IMR-90 (cell line): ENCODE results near the gene SEMA4D. TPM values are rescaled to one million over a fixed set of nuclear protein-coding genes. Genes with fewer than 3 reads are reported as not detected.

Experiments used
- ATAC-seq: fragments of 200-7000 bp; cut with Tn5 transposase; 2 replicates; pipeline ENCODE4 v1.9.1; 2020; ENCODE audit warnings: low read depth, mild to moderate bottlenecking, moderate library complexity
- BruUV-seq: library from RNA; stranded (reverse); fragments of 400-500 nt; replicated peaks from 2 replicates; lab custom pipeline; 2021; lab: Mats Ljungman, UMichigan
- CTCF ChIA-PET: fragments of 300-600 bp; formaldehyde crosslinking; extraction: SDS; loops from one replicate; lab custom pipeline; 2021; ENCODE audit warnings: antibody characterized with exemption; lab: Yijun Ruan, JAX
- POLR2A ChIA-PET: fragments of 300-600 bp; sonication (Branson Sonifier 250); formaldehyde crosslinking; loops from one replicate; lab custom pipeline; 2022; ENCODE audit warnings: antibody characterized with exemption; ENCODE audit not compliant: unreplicated experiment; lab: Charles Lee
- DNase-seq: peaks from one replicate; pipeline ENCODE4 v3.0.0; 2013
- H2AFZ ChIP-seq: replicated peaks from 2 replicates; pipeline ENCODE3; 2013; ENCODE audit warnings: low read length, mild to moderate bottlenecking; ENCODE audit not compliant: poor library complexity
- H2AK5ac ChIP-seq: 2 replicates; pipeline ENCODE4 v1.6.1; 2013; ENCODE audit warnings: low read depth, low read length, inconsistent platforms
- H2AK9ac ChIP-seq: replicated peaks from 2 replicates; pipeline ENCODE3; 2013; ENCODE audit warnings: mild to moderate bottlenecking, low read depth, low read length, moderate library complexity; ENCODE audit not compliant: poor library complexity
- H2BK120ac ChIP-seq: 2 replicates; pipeline ENCODE4 v1.6.1; 2013; ENCODE audit warnings: low read depth, low read length, inconsistent platforms
- H2BK15ac ChIP-seq: 3 replicates; pipeline ENCODE4 v1.6.1; 2013; ENCODE audit warnings: low read depth, low read length, inconsistent platforms
- H2BK20ac ChIP-seq: 2 replicates; pipeline ENCODE4 v1.6.1; 2013; ENCODE audit warnings: low read depth, mild to moderate bottlenecking, inconsistent platforms, low read length, moderate library complexity
- H2BK5ac ChIP-seq: 2 replicates; pipeline ENCODE4 v1.6.1; 2013; ENCODE audit warnings: mild to moderate bottlenecking, low read depth, low read length, inconsistent platforms; ENCODE audit not compliant: poor library complexity, severe bottlenecking
- H3K14ac ChIP-seq: replicated peaks from 2 replicates; pipeline ENCODE4 v1.6.1; 2013; ENCODE audit warnings: low read depth, low read length, inconsistent platforms
- H3K18ac ChIP-seq: 2 replicates; pipeline ENCODE4 v1.6.1; 2013; ENCODE audit warnings: low read depth, low read length, control low read depth
- H3K23ac ChIP-seq: 2 replicates; pipeline ENCODE4 v1.6.1; 2013; ENCODE audit warnings: low read depth, low read length, inconsistent platforms
- H3K27ac ChIP-seq: 2 replicates; pipeline ENCODE4 v1.5.1; 2013; ENCODE audit warnings: mild to moderate bottlenecking, control low read depth, low read length; ENCODE audit not compliant: insufficient read depth
- H3K27me3 ChIP-seq: 2 replicates; pipeline ENCODE4 v1.6.1; 2013; ENCODE audit warnings: low read length; ENCODE audit not compliant: control insufficient read depth, insufficient read depth
- H3K36me3 ChIP-seq: 2 replicates; pipeline ENCODE4 v1.6.1; 2013; ENCODE audit warnings: low read length, mixed read lengths; ENCODE audit not compliant: control insufficient read depth, insufficient read depth
- H3K4ac ChIP-seq: 2 replicates; pipeline ENCODE4 v1.6.1; 2013; ENCODE audit warnings: low read depth, low read length, inconsistent platforms
- H3K4me1 ChIP-seq: 2 replicates; pipeline ENCODE4 v1.6.1; 2013; ENCODE audit warnings: low read length, mixed read lengths; ENCODE audit not compliant: control insufficient read depth, insufficient read depth
- H3K4me2 ChIP-seq: 2 replicates; pipeline ENCODE4 v1.6.1; 2013; ENCODE audit warnings: low read depth, mild to moderate bottlenecking, control low read depth, low read length, moderate library complexity
- H3K4me3 ChIP-seq: 2 replicates; pipeline ENCODE4 v1.5.1; 2013; ENCODE audit warnings: low read depth, mild to moderate bottlenecking, control low read depth, low read length, moderate library complexity; ENCODE audit not compliant: insufficient read depth
- H3K56ac ChIP-seq: 2 replicates; pipeline ENCODE4 v1.6.1; 2013; ENCODE audit warnings: low read length, inconsistent platforms; ENCODE audit not compliant: insufficient read depth; ENCODE audit errors: extremely low read depth
- H3K79me1 ChIP-seq, 2 experiments: 2 replicates each; pipeline ENCODE4 v1.6.1; 2013; ENCODE audit warnings: low read length in 2 of 2, inconsistent platforms in 1 of 2, low read depth in 1 of 2
- H3K9ac ChIP-seq: 2 replicates; pipeline ENCODE4 v1.6.1; 2013; ENCODE audit warnings: low read depth, low read length, control low read depth
- H3K9me1 ChIP-seq: 2 replicates; pipeline ENCODE4 v1.6.1; 2013; ENCODE audit warnings: low read length, inconsistent platforms; ENCODE audit not compliant: insufficient read depth
- H3K9me3 ChIP-seq: 2 replicates; pipeline ENCODE4 v1.6.1; 2013; ENCODE audit warnings: low read length; ENCODE audit not compliant: control insufficient read depth, insufficient read depth
- H4K20me1 ChIP-seq: 2 replicates; pipeline ENCODE4 v1.6.1; 2013; ENCODE audit warnings: low read length, inconsistent platforms; ENCODE audit not compliant: insufficient read depth
- H4K5ac ChIP-seq: 2 replicates; pipeline ENCODE4 v1.6.1; 2013; ENCODE audit warnings: mild to moderate bottlenecking, low read depth, low read length, control low read depth
- H4K8ac ChIP-seq, 2 experiments: 2 replicates each; pipeline ENCODE4 v1.6.1; 2013; ENCODE audit warnings: low read depth in 2 of 2, low read length in 2 of 2, control low read depth in 1 of 2, inconsistent platforms in 1 of 2
- H4K91ac ChIP-seq: 2 replicates; pipeline ENCODE4 v1.6.1; 2013; ENCODE audit warnings: low read depth, low read length, inconsistent platforms; ENCODE audit not compliant: insufficient read depth
- MAFK ChIP-seq: IDR thresholded peaks from 2 replicates; pipeline ENCODE4 v1.6.1; 2012; ENCODE audit warnings: low read depth, low read length, improper control_type of control experiment
- WGBS, 2 experiments: methylation state at CpG; one replicate each; pipeline versions ENCODE4 v1.1.5 to v1.1.7; 2013; ENCODE audit warnings: missing lambda C conversion rate in 2 of 2; ENCODE audit not compliant: insufficient read length in 1 of 2; ENCODE audit errors: extremely low coverage in 2 of 2; 5-methylcytosine and 5-hydroxymethylcytosine counted together
- dilution Hi-C: fragments of 300-500 bp; cut with HindIII; formaldehyde crosslinking; loops from one replicate; pipeline ENCODE4 v1.14.3; 2018; ENCODE audit warnings: low sequenced_read_pairs; ENCODE audit not compliant: unreplicated experiment
- in situ Hi-C: fragments of 300-500 bp; cut with MboI; formaldehyde crosslinking; loops from 3 replicates; pipeline ENCODE4 v1.14.3; 2019; ENCODE audit warnings: low sequenced_read_pairs, inconsistent platforms, mixed read lengths
- intact Hi-C: fragments of 100-400 bp; cut with micrococcal nuclease; formaldehyde crosslinking; loops from 2 replicates; pipeline ENCODE4 v1.10.0; 2022
- polyA plus RNA-seq, 3 experiments: library from polyadenylated mRNA; depleted of rRNA; stranded (reverse); fragments of >200 nt; gene quantifications; 2 replicates each; pipeline ENCODE4 v1.2.3, GENCODE V29; 2012; ENCODE audit warnings: low replicate concordance in 1 of 3
- total RNA-seq: library from RNA; depleted of rRNA; stranded (reverse); fragments of >200 nt; gene quantifications from 2 replicates; pipeline ENCODE4 v1.2.3, GENCODE V29; 2012

The SEMA4D gene
- total and polyA plus RNA-seq, 2 of the 4 experiments (the other 2 are of a cell fraction) = 0.90 to 1.5 TPM

GRCh38 chr9:89352874-89353649 lies 144.9 kb downstream of the SEMA4D start:
- ATAC-seq = no peak

More at GRCh38 chr9:89352874-89353649, 144.9 kb downstream of the SEMA4D start:
- WGBS, 2 experiments = 78% methylated on average over 4 of the region's 8 CpGs; no CpG with 5 or more reads in 1 of the 2 experiments
- Histone ChIP-seq H3K4me2 (no peak overlapping the region), H2BK20ac (no peak overlapping the region), H3K4ac (no peak overlapping the region), H2BK5ac (no peak overlapping the region), H2AK9ac (no peak overlapping the region), H4K91ac (no peak overlapping the region), H3K36me3 (peaks cover 70% of the 10 kb centered on the region), H3K4me1 (peaks cover 2% of the 10 kb centered on the region; the same call in 1 of the 2 replicates), H3K9me1 (peaks cover 3% of the 10 kb centered on the region; the same call in 1 of the 2 replicates), H2BK120ac (no peak overlapping the region), H3K9ac (no peak overlapping the region), H3K79me1 (peaks cover 4 to 20% of the 10 kb centered on the region in 2 experiments; a peak in 3 of 4 replicates), H3K27me3 (no peaks in the 10 kb centered on the region), H2AFZ (no peak overlapping the region), H3K56ac (no peak overlapping the region), H3K4me3 (no peak overlapping the region), H4K20me1 (no peaks in the 10 kb centered on the region; the same call in 1 of the 2 replicates), H2AK5ac (no peak overlapping the region), H3K18ac (no peak overlapping the region), H3K14ac (no peak overlapping the region), H3K23ac (no peak overlapping the region), H3K27ac (no peak overlapping the region), H3K9me3 (no peaks in the 10 kb centered on the region), H4K5ac (no peak overlapping the region), H4K8ac (no peak overlapping the region), H2BK15ac (no peak overlapping the region)
- POLR2A ChIA-PET = no interaction called here
- CTCF ChIA-PET = interaction anchor here (0.6 kb wide), 1 partner anchor 241 kb away, joined by 3 read pairs; no protein-coding TSS in a partner anchor
- no TSS peak for BruUV-seq
- TF ChIP-seq MAFK = no peak
- dilution Hi-C loops (no loop called here), in situ Hi-C loops (no loop called here), intact Hi-C loops (no loop called here)
- no peak for DNase-seq
